C4-2B (cell line): ENCODE results near the gene PAK1.

ENCODE experiments used
- ZFX ChIP-seq: fragments of 450-650 bp; IDR thresholded peaks from 2 replicates; pipeline ENCODE4 v1.6.1; 2017
- TF ChIP-seq, protein P1 (sequence below): fragments of 450-650 bp; conservative IDR thresholded peaks from 2 replicates; pipeline ENCODE4 v1.5.1; 2017; ENCODE audit warnings: mild to moderate bottlenecking

DNA sequence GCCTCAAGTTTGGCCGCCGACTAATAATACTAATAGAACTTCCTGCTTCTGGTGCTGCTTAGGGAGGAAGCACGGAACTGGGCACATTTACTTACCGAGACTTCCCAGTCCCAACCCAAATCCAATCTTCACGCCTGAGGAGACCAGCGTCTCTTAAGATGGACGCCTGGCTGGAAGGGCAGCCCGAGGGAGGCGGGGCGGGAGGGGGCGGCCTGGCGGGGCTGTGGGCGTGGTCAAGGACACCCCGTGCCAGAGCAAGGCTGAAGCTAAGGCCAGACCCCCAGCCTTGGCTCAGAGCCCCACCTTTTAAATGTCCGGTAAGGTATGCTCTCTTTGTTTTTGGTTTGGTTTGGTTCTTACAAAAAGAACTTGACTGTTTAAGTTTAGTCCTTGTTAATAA, 172.4 kb downstream of the PAK1 start, which contains the start of gene GDPD4:
- TF ChIP-seq, protein P1, sequence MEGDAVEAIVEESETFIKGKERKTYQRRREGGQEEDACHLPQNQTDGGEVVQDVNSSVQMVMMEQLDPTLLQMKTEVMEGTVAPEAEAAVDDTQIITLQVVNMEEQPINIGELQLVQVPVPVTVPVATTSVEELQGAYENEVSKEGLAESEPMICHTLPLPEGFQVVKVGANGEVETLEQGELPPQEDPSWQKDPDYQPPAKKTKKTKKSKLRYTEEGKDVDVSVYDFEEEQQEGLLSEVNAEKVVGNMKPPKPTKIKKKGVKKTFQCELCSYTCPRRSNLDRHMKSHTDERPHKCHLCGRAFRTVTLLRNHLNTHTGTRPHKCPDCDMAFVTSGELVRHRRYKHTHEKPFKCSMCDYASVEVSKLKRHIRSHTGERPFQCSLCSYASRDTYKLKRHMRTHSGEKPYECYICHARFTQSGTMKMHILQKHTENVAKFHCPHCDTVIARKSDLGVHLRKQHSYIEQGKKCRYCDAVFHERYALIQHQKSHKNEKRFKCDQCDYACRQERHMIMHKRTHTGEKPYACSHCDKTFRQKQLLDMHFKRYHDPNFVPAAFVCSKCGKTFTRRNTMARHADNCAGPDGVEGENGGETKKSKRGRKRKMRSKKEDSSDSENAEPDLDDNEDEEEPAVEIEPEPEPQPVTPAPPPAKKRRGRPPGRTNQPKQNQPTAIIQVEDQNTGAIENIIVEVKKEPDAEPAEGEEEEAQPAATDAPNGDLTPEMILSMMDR, result no peak
- TF ChIP-seq ZFX, result no peak
